Natural killer cell (primary cell): ENCODE data around the gene LMBR1. TPM values are rescaled to one million over a fixed set of nuclear protein-coding genes. Genes with fewer than 3 reads are reported as not detected.
A peak's percentile ranks its signal among the peaks of the same experiment; 100 is the strongest.

Source experiments
- ATAC-seq, 3 donors: fragments of 150-1000 bp in 2 of 3; fragments of 200-7000 bp in 1 of 3; cut with Tn5 transposase; 1 replicate in 1 of 3; 2 replicates in 2 of 3; pipeline ENCODE4 v1.10.0; 2021; ENCODE audit warnings: mild to moderate bottlenecking in 2 of 3, moderate library complexity in 2 of 3
- DNase-seq, 2 donors: peaks; one replicate each; pipeline versions ENCODE4 v3.0.0 to v3.0.0-alpha.2; 2013 to 2021; ENCODE audit warnings: mixed read lengths in 1 of 2
- H3K27ac ChIP-seq: one replicate; pipeline ENCODE4 v1.5.1; 2013; ENCODE audit warnings: mild to moderate bottlenecking, low read length
- H3K27me3 ChIP-seq: one replicate; pipeline ENCODE4 v1.6.1; 2013; ENCODE audit warnings: low read length; ENCODE audit not compliant: control insufficient read depth, insufficient read depth
- H3K36me3 ChIP-seq: one replicate; pipeline ENCODE4 v1.6.1; 2013; ENCODE audit warnings: low read length; ENCODE audit not compliant: control insufficient read depth, insufficient read depth
- H3K4me1 ChIP-seq: one replicate; pipeline ENCODE4 v1.6.1; 2013; ENCODE audit warnings: low read length; ENCODE audit not compliant: control insufficient read depth, insufficient read depth
- H3K4me3 ChIP-seq: one replicate; pipeline ENCODE4 v1.5.1; 2013; ENCODE audit warnings: low read length
- H3K9me3 ChIP-seq: one replicate; pipeline ENCODE4 v1.6.1; 2013; ENCODE audit warnings: low read length; ENCODE audit not compliant: control insufficient read depth, insufficient read depth
- H3K27ac Mint-ChIP-seq, 2 donors: one replicate each; pipeline ENCODE4 v1.8.0; 2022; ENCODE audit warnings: mild to moderate bottlenecking in 2 of 2, mixed read lengths in 2 of 2, moderate library complexity in 1 of 2
- H3K27me3 Mint-ChIP-seq, 2 donors: one replicate each; pipeline ENCODE4 v1.8.0; 2022; ENCODE audit warnings: low read depth in 2 of 2, mixed read lengths in 2 of 2
- H3K36me3 Mint-ChIP-seq: one replicate; pipeline ENCODE4 v1.8.0; 2022; ENCODE audit warnings: mixed read lengths
- H3K4me1 Mint-ChIP-seq, 2 donors: one replicate each; pipeline ENCODE4 v1.8.0; 2022; ENCODE audit warnings: mixed read lengths in 2 of 2
- H3K4me3 Mint-ChIP-seq: one replicate; pipeline ENCODE4 v1.8.0; 2022; ENCODE audit warnings: mild to moderate bottlenecking, moderate library complexity, mixed read lengths
- H3K9me3 Mint-ChIP-seq, 2 donors: one replicate each; pipeline ENCODE4 v1.8.0; 2022; ENCODE audit warnings: mixed read lengths in 2 of 2
- CTCF ChIP-seq: fragments of 200-600 bp; IDR thresholded peaks from one replicate; pipeline ENCODE4 v1.8.0; 2022; ENCODE audit warnings: antibody characterized with exemption
- WGBS: methylation state at CpG from one replicate; pipeline ENCODE4 v1.1.7; 2013; ENCODE audit warnings: missing lambda C conversion rate; ENCODE audit not compliant: insufficient coverage; 5-methylcytosine and 5-hydroxymethylcytosine counted together
- intact Hi-C: fragments of 100-400 bp; cut with micrococcal nuclease; formaldehyde crosslinking; loops from one replicate; pipeline ENCODE4 v1.14.2; 2022
- total RNA-seq, 4 donors: library from RNA; stranded (reverse); fragments of 120-200 nt in 1 of 4; gene quantifications; one replicate each; pipeline versions ENCODE4 v1.2.3 to v1.2.4, GENCODE V29; 2013 to 2022

The LMBR1 gene
- total RNA-seq, 3 donors from 2014 or later (not counting 1 experiment from before 2014, with no cell fraction given), result 60.4 to 71.7 (median 66.1) TPM

GRCh38 chr7:156832195-156832877 lies 60.6 kb downstream of the LMBR1 start:
- Mint-ChIP-seq H3K27ac (no peak overlapping the region), H3K36me3 (no peaks in the 10 kb centered on the region), H3K4me1 (no peaks in the 10 kb centered on the region), H3K4me3 (no peak overlapping the region), H3K9me3 (no peaks in the 10 kb centered on the region), H3K27me3 (no peaks in the 10 kb centered on the region)
- 100% methylated on average over 1 of the region's 1 CpG for WGBS
- H3K4me1 ChIP-seq, result peaks cover 4% of the 10 kb centered on the region
- no peak for ATAC-seq
- no peak for DNase-seq
- no peak overlapping the region for H3K4me3 ChIP-seq
- H3K9me3 ChIP-seq, result no peaks in the 10 kb centered on the region
- H3K27ac ChIP-seq, result no peak overlapping the region
- no peaks in the 10 kb centered on the region for H3K27me3 ChIP-seq
- intact Hi-C loops, result no loop called here
- H3K36me3 ChIP-seq, result peaks cover 7% of the 10 kb centered on the region
- no peak for TF ChIP-seq CTCF

GRCh38 chr7:156829669-156830336 lies 63.2 kb downstream of the LMBR1 start:
- ATAC-seq (no peak), DNase-seq (no peak)
- Mint-ChIP-seq H3K4me1 (no peaks in the 10 kb centered on the region), H3K27me3 (no peaks in the 10 kb centered on the region), H3K36me3 (no peaks in the 10 kb centered on the region), H3K4me3 (no peak overlapping the region), H3K9me3 (no peaks in the 10 kb centered on the region), H3K27ac (no peak overlapping the region)
- intact Hi-C loops, result loop anchor here (10.0 kb wide), 1 partner anchor 1035 kb away; no protein-coding TSS in a partner anchor
- no peaks in the 10 kb centered on the region for H3K27me3 ChIP-seq
- peaks cover 4% of the 10 kb centered on the region for H3K36me3 ChIP-seq
- H3K4me3 ChIP-seq, result no peak overlapping the region
- no peak for TF ChIP-seq CTCF
- 78% methylated on average over 6 of the region's 6 CpGs for WGBS
- no peak overlapping the region for H3K27ac ChIP-seq
- H3K4me1 ChIP-seq, result peaks cover 4% of the 10 kb centered on the region
- no peaks in the 10 kb centered on the region for H3K9me3 ChIP-seq

GRCh38 chr7:156827587-156828203 lies 65.3 kb downstream of the LMBR1 start:
- WGBS, result 95% methylated on average over 6 of the region's 6 CpGs
- peaks cover 4% of the 10 kb centered on the region for H3K4me1 ChIP-seq
- no peaks in the 10 kb centered on the region for H3K36me3 Mint-ChIP-seq
- H3K27ac ChIP-seq, result no peak overlapping the region
- no peak overlapping the region for H3K4me3 Mint-ChIP-seq
- no peaks in the 10 kb centered on the region for H3K27me3 Mint-ChIP-seq
- no peaks in the 10 kb centered on the region for H3K9me3 Mint-ChIP-seq
- H3K4me1 Mint-ChIP-seq, result no peaks in the 10 kb centered on the region
- intact Hi-C loops, result loop anchor here (10.0 kb wide), 1 partner anchor 1033 kb away; no protein-coding TSS in a partner anchor
- TF ChIP-seq CTCF, result peak; percentile 32
- ATAC-seq (no peak), DNase-seq (peak in 1 of 2 donors; percentile 44)
- no peak overlapping the region for H3K4me3 ChIP-seq
- no peaks in the 10 kb centered on the region for H3K27me3 ChIP-seq
- H3K9me3 ChIP-seq, result no peaks in the 10 kb centered on the region
- H3K27ac Mint-ChIP-seq, result no peak overlapping the region
- peaks cover 3% of the 10 kb centered on the region for H3K36me3 ChIP-seq
